Stimulated activated CD8-positive, alpha-beta memory T cell treated with anti-CD3 and anti-CD28 coated beads, Interleukin-12 subunit alpha, Interleukin-12 subunit beta, amount 100 ng/mL, for 1 hour (primary cell): ENCODE measurements around the gene RAPSN.
A peak's percentile ranks its signal among the peaks of the same experiment; 100 is the strongest.

Experiments
- DNase-seq: peaks from one replicate; pipeline ENCODE4 v3.0.0-alpha.2; 2020; ENCODE audit warnings: low read depth

The RAPSN gene

DNA sequence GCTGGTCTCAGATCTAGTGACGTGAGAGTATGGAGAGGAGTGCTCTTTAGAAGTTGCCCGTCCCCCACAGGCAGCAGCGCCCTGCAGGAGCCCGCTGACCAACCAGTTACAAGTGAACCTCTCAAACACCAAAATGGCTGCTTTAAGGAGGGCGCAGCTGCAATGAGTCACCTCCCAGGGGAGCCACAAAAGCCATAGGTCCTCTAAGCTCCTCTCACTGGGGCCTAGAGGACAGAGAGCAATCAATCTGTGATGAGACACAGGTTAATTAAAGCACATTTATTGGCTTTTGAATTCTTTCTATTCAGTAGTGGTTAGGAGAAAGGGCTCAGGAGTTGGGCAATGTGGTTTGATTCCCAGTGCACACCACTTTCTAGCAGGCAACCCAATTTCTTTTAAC lies 15.5 kb upstream of the RAPSN start:
- no peak for DNase-seq

DNA sequence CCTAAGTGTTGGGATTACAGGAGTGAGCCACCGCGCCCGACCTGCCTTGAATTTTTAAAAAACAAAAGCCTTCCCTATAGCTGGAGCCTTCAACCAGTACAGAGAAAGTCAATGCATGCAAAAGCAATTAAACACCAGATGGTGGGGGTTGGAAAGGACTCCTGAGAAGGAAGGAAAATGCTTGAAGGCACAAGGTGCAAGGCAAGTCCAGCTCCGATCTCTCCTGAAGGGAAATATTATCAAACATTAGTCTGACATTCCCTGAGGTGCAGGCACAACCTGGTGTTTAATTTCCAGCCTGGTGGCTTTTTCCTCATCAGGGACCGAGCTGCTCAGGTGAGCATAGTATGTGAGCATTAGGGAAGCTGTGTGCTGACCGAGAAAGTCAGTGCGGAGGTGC lies 12.9 kb upstream of the RAPSN start:
- DNase-seq, result no peak

DNA sequence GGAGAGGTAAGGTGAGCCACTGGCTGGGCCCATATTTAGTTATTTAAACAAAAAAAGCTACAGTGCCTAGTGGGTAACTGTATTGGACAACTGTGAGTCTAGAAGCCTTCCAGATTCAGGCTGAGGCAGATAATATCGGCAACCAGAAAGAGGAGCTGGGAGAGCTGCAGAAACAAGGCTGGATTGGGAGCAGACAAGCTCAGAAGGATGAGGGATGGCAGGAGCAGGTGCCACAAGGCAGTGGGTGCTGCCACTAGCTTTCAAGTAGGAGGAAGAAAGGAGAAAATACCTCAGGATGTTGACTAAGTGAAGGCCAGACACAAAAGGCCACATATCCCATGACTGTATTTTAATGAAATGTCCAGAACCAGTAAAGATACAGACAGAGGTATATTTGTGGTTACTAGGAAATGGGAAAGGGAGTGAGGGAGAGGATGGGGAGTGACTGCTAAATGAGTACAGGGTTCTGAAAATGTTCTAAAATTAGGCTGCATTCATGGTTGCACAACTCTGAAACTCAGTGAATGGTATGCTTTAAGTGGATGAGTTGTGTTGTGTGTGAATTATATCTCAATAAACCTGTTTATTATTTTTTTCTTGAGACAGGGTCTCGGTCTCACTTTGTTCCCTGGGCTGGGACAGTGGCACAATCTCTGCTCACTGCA lies 11.8 kb upstream of the RAPSN start:
- DNase-seq, result no peak

DNA sequence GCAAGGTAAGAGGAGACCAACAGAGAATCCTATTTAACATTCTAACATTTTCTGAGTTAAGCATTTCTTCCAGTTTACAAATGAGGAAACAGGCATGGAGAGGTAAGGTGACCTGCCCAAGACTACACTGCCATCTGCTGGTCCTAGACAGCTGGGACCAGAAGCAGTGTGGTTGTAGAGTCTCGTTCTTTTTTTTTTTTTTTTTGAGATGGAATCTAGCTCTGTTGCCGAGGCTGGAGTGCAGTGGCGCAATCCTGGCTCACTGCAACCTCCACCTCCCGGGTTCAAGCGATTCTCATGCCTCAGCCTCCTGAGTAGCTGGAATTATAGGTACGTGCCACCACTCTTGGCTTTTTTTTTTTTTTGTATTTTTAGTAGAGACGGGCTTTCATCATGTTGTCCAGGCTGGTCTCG lies 5.3 kb upstream of the RAPSN start:
- peak; percentile 30 for DNase-seq

DNA sequence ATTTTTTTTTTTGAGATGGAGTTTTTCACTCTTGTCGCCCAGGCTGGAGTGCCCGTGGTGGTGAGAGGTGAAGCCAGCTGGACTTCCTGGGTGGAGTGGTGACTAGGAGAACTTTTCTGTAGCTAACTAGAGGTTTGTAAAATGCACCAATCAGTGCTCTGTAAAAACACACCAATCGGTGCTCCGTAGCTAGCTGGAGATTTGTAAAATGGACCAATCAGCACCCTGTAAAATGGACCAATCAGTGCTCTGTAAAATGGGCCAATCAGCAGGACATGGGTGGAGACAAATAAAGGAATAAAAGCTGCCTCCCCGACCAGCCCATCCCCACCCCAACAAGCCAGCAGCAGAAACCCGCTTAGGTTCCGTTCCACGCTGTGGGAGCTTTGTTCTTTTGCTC lies 4.4 kb upstream of the RAPSN start:
- no peak for DNase-seq

DNA sequence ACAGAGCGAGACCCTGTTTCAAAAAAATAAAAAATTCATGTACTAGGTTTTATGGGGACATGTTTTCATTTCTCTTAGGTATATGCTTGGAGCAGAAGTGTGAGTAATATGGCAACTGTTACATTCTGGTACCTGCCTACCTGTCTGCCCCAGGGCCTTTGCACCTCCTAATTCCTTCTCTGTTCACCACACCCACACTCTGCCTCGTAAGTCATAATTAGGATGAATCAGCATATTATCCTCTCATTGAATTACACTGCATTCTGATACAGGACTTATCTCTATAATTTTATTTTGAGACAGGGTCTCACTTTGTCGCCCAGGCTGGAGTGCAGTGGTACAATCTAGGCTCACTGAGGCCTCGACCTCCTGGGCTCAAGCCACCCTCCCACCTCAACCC lies 3.1 kb upstream of the RAPSN start:
- DNase-seq, result no peak

DNA sequence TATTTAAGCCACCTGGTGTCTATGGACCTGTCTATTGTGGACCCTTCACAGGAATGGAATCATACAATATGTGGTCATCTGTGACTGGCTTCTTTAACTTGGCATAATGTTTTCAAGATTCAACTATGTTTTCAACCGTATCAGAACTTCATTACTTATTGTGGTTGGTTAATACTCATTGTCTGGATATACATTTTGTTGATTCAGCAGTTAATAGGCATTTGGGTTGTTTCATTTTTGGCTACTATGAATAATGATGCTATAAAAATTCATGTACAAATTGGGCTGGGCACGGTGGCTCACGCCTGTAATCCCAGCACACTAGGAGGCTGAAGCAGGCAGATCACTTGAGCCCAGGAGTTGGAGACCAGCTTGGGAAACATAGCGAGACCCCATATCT lies 2.5 kb upstream of the RAPSN start:
- DNase-seq, result no peak

DNA sequence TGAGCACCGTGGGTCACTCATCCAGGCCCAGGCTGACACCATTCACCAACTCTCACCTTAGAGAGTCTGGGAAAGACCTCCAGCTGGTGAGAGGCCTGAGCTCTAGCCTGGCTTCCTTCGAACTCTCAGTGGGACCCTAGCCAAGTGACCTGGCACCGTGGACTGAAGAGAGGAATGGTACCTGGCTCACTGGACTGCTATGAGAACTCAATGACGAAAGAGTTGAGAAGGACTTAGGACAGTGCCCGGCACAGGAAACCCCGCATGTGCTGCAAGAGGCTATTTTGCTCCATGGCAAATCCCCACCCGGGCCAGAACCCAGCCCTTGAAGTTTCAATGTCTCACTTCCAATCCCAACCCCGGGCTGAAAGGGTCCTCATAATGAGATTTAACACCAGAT lies 605 bp upstream of the RAPSN start:
- no peak for DNase-seq

DNA sequence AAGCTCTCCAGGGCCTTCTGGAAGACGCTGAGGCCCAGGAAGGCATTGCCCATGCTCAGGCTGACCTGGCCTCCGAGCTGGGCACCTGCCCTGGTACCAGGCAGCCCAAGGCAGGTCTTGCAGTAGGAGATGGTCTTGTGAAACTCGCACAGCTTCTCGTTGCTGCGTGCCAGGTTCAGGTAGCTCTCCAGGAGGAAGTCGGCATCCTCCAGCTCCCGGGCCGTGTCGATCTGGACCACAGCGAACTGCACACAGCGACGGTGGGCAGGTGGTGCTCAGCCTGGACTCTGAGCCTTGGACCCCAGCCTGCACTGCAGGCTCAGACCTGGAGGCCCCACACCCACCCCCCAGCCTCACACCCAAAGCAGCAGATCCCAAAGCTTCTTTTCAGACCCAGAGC lies 1.0 kb downstream of the RAPSN start:
- no peak for DNase-seq

DNA sequence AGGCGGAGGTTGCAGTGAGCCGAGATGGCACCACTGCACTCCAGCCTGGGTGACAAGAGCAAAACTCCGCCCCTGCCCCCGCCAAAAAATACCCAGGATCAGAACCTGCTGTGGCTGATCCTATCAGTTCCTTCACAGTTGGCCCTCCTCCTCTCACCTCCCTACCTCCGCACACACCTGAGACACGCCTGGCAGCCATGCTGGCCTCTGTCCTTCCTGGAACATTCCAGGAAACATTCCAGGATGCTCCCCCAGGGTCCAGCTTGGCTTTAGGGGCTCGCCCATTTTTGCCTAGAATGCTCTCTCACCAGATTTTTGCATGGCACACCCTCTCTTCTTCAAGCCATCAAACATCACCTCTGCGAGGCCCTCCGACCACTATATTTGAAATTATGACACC lies 2.1 kb downstream of the RAPSN start:
- DNase-seq, result no peak

DNA sequence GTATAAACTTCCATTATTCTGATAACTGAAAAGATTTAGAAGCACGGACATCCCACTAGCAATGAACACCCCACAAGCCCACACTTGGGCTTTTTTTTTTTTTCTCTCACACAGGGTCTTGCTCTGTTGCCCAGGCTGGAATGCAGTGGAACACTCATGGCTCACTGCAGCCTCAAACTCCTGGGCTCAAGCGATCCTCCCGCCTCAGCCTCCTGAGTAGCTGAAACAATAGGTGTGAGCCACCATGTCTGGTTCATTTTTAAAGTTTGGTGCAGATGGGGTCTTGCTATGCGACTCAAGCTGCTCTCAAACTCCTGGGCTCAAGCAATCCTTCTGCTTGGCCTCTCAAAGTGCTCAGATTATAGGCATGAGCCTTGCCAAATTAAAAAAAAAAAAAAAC lies 3.1 kb downstream of the RAPSN start:
- DNase-seq, result no peak

DNA sequence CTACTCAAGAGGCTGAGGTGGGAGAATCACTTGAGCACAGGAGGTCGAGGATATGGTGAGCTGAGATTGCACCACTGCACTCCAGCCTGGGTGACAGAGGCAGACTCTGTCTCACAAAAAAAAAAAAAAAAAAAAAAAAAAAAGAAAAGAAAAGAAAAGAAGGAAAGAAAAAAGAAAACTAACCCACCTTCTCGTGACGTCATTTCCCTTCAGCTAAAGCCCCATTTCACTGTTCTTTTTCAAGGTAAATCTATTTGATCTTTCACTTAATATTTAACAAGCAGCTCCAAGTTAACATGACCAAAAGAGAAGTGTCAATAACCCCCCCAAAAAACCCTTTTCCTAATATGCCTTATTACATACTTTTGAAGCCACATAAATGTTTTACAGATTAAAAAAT lies 5.1 kb downstream of the RAPSN start:
- DNase-seq, result no peak

DNA sequence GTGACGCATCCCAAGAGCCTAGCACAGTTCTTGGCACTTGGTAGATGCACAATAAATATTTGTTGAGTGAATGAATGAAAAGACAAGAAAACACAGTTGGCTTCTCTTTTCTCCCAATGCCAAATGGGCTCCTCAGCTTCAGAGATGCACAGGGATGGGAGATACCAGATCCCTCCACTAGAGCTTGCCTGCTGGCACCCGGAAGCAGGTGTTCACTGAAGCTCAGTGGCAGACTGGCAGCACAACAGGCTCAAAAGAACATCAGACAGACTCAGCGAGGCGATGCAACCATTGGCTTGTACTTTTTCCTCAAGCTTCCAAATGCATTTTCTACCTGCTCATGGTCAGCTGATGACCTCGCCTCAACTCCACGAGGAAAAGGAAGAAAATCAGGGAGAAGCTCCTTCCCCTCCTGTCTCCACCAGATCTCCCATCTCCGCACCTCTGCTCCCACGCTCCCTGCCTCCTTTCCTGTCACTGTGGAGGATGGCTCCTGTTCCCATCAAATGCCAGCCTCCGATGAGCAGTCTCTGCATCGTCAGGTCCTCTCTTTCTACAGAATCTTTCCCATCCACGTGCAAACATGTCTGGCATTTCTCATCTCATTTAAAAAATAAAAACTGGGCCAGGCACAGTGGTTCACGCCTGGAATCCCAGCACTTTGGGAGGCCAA lies 5.8 kb downstream of the RAPSN start:
- DNase-seq, result no peak

DNA sequence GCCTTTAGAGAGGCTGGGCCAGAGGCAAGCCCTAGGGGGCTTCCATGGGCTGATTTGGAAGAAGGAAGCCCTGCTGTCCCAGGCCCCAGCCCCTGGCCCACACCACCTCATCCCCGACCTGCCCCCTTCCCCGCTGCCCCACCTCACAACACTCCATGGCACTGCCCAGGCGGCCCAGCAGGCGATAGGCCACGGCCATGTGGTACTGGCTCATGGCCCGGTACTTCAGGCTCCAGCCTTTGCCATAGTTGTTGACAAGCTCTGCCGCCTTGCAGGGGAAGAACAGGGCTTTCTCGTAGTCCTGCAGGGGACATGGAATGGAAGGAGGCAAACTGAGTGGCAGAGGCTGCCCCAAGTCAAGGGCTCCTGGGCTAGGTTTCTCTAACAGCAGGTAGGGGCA lies 6.4 kb downstream of the RAPSN start:
- no peak for DNase-seq

DNA sequence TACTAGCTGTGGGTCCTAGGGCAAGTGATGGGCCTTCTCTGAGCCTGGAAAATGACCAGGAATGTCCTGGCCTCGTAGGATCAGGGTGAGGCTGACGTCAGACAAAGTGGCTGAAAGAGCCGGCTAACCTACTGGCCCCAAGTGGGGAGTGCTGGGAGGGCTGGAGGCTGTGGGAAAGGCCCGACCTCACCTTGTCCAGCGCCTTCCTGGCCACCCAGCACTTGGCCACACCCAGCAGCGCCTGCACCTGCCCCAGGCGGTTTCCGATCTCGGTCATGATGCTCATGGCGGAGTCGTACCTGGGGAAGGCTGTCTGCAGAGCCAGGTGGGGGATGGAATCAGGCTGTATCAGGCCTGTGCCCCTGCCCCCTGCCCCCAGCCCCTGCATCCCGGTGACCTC lies 7.5 kb downstream of the RAPSN start:
- DNase-seq, result no peak

DNA sequence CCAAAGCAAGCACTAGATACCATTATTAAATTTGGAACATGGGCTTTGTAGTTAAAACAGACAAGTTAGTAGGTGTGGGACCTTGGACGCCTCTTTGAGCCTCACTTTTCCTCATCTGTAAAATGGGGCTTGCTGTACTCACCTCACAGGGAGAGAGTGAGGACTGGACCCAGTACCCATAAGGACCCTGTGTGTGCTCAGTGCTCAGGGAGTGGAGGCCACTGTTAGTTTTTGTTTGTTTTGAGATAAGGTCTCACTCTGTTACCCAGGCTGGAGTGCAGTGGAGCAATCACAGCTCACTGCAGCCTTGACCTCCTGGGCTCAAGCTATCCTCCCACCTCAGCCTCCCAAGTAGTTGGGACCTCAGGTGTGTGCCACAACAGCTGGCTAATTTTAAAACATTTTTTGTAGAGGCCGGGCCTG lies 8.9 kb downstream of the RAPSN start:
- DNase-seq, result no peak

DNA sequence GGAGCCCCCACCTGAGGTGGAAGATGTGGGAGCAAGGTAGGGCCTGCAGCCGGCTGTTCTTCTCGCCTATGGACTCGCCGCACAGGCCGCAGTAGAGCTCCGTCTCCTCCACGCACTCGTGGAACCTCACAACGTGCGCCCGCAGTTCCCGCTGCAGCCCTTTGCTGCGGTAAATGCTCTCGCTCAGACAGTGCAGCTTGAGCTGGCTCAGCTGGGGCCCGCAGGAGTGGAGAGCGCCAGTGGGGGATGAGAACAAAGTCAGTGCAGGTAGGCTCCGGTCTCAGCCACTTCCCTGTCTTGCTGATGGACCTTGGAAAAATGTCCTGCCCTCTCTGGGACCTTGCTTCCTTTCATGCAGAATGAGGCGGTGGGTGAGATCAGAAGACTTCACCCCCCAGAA lies 10.2 kb downstream of the RAPSN start:
- DNase-seq, result no peak

DNA sequence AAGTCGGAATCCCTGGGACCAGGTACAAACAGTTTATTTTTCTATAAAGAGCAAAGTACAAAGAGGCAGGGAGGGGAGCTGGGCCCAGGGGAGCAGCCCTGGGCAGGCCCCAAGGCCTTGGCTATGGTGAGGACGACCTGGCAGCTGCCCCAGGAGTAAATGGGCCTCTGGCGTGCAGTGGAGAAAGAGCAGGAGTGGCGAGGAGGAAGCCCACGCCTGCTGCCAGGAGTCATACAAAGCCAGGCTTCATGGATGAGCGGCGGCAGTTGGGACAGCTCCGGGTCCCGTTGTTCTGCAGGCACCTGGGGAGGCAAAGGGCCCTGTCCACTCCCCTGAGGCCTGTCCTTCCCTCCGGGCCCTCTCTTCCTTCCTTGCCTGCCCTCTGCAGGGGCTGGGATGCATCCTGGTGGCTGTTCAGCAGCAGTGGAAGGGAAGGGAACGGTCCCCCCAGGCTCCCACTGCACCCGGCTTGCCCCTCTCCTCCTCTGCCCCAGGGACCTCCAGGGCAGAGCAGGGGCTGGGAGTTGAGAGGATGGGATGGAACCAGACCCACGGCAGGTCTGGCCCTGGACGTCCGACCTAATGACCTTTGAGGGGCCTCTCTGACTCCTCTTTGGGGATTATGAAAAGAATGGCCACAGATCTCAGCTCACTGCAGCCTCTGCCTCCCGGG lies 11.1 kb downstream of the RAPSN start:
- DNase-seq, result no peak

DNA sequence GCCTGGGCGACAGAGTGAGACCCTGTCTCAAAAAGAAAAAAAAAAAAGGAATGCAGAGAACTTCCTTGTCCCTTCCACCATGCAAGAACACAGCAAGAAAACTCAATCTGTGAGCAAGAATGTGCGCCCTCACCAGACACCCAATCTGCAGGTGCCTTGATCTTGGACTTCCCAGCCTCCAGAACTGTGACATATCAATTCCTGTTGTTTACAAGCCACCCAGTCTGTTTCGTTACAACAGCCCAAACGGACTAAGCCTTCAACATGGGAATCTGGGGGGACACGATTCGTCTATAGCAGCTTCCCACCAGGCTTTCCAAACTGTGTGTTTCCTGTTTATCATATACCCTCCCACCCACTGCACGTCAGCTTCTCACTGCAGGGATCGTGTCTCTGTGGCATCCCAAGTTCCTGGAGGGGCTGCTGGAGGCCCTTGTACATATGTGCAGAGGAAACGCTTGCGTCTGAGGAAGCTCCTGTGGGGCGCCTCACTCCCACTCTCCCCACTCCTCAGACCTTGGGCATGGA lies 11.7 kb downstream of the RAPSN start:
- no peak for DNase-seq

DNA sequence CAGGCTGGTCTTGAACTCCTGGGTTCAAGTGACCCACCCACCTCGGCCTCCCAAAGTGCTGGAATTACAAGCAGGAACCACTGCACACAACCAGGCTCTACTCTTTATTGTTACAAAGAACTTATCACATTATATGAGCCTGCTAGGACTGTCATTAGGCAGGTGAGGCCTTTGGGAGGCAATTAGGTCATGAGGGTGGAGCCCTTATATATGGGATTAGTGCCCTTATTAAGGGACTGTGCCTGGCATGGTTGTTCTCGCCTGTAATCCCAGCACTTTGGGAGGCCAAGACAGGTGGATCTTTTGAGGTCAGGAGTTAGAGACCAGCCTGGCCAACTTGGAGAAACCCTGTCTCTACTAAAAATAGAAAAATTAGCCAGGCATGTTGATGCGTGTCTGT lies 12.2 kb downstream of the RAPSN start:
- DNase-seq, result no peak

DNA sequence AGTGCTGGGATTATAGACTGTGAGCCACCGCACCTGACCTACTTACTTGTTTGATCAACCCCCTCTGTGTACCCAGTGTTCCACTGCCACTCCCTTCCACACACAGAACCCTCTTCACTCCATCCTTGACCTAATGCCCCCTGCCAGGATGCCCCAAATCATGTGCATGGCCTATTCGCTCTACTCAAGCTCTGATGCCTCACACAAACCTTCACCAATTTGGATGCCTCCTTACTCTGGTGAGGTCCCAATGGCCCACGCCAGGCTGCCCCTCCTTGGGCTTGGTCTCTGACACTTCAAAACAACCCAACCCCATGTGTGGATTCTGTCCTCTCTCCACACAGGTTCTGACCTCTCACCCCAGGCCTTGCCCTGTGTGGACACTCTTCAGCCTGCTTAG lies 13.2 kb downstream of the RAPSN start:
- DNase-seq, result no peak

DNA sequence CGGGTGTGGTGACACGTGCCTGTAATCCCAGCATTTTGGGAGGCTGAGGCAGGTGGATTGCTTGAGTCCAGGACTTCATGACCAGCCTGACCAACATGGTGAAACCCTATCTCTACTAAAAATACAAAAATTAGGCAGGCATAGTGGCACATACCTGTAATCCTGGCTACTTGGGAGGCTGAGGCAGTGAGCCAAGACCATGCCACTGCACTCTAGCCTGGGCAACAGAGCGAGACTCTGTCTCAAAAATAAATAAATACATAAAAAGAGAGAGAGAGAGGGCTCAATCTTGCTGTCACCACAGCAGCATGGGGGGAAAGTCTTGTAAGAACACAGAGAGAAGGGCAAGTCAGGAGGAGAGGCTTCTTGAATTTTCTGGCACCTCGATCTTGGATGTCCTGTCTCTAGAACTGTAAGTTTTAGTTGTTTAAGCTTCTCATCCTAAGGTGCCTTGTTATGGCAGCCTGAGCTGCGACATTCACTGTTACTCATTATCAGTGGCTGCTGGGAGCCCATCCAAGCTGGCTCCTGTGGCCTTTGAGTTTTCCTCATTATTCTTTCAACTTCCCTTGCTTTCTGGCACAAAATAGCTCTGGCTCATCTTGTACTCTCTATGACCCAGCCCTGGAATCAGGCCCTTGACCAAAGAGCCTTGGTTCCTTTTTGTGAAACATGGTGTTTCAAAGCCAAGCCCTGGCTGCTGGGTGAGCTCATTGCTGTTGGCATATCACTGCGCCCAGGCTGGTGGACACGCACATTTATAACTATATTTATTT lies 14.7 kb downstream of the RAPSN start:
- no peak for DNase-seq

DNA sequence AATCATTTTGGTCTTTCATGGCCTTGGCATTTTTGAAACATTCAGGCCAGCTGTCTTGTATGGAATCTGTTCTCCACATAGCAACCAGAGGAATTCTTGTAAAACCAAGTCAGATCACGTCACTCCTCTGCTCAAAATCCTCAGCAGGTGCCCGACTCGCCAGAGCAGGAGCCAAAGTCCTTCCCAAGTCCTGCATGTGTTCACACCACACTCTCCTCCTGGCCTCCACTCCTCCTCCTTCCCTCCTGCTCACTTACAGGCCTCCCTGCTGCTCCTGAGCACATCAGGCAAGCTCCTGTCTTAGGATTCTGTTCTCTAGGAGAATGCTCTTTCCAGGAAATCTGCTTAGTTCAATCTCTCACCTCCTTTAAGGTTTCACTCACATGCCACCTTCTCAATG lies 15.8 kb downstream of the RAPSN start:
- no peak for DNase-seq
